K562 (cell line): ENCODE data around the gene SLC7A1.

Experiments used
- CTCF ChIP-seq, 3 experiments: IDR thresholded peaks in 2 of 3; conservative IDR thresholded peaks in 1 of 3; 2 replicates each; pipeline ENCODE4 v1.5.1; 2011 to 2012; ENCODE audit warnings: low read length in 3 of 3, mild to moderate bottlenecking in 3 of 3, control low read depth in 2 of 3, improper control_type of control experiment in 1 of 3, inconsistent platforms in 1 of 3, low read depth in 1 of 3, mixed read lengths in 1 of 3, moderate library complexity in 1 of 3; ENCODE audit not compliant: insufficient read depth in 2 of 3
- PBX2 ChIP-seq, 2 experiments: IDR thresholded peaks in 1 of 2; conservative IDR thresholded peaks in 1 of 2; 2 replicates each; pipeline ENCODE4 v1.6.1; 2016; ENCODE audit warnings: low read depth in 2 of 2, mild to moderate bottlenecking in 1 of 2, missing compliant biosample characterization in 1 of 2, missing genetic modification characterization in 1 of 2, moderate library complexity in 1 of 2
- RFX5 ChIP-seq: IDR thresholded peaks from 2 replicates; pipeline ENCODE4 v1.6.1; 2011; ENCODE audit warnings: low read depth, mild to moderate bottlenecking, improper control_type of control experiment, low read length
- STAT6 ChIP-seq: sonication (generic); formaldehyde crosslinking; IDR thresholded peaks from 2 replicates; pipeline ENCODE4 v1.8.1; 2023; ENCODE audit warnings: mild to moderate bottlenecking, missing genetic modification reagents

GRCh38 chr13:29596064-29596418, 553 bp upstream of the SLC7A1 start:
- no peak for TF ChIP-seq PBX2 (CRISPR knock-in tag; IDR thresholded peaks at IDR 0.05; ENCODE audit: low read depth)
- TF ChIP-seq PBX2 (tag; conservative IDR thresholded peaks at IDR 0.05; ENCODE audit: low read depth): no peak
- TF ChIP-seq CTCF (IDR thresholded peaks at IDR 0.05 in 2 of 3, conservative IDR thresholded peaks at IDR 0.05 in 1 of 3; ENCODE audit: insufficient read depth in 2 of 3, low read depth in 1 of 3, low read length in 3 of 3): no peak
- TF ChIP-seq STAT6 (CRISPR knock-in tag): no peak
- TF ChIP-seq RFX5: no peak
